HepG2 (cell line): ENCODE results near the gene TPPP3. TPM values are rescaled to one million over a fixed set of nuclear protein-coding genes. Genes with fewer than 3 reads are reported as not detected.

ENCODE experiments used
- BRF2 ChIP-seq: sonication (generic); formaldehyde crosslinking; IDR thresholded peaks from 2 replicates; pipeline ENCODE4 v1.8.1; 2022; ENCODE audit warnings: mild to moderate bottlenecking, missing genetic modification reagents
- CHD4 ChIP-seq: fragments of 200-600 bp; sonication (generic); IDR thresholded peaks from 2 replicates; pipeline ENCODE4 v1.7.0; 2017; ENCODE audit warnings: mild to moderate bottlenecking, low read length, borderline replicate concordance
- FOXJ3 ChIP-seq: sonication (generic); formaldehyde crosslinking; IDR thresholded peaks from 2 replicates; pipeline ENCODE4 v1.4.0; 2020; ENCODE audit warnings: missing genetic modification reagents, mild to moderate bottlenecking, borderline replicate concordance
- FOXM1 ChIP-seq: sonication (generic); formaldehyde crosslinking; IDR thresholded peaks from 2 replicates; pipeline ENCODE4 v1.5.0; 2020; ENCODE audit warnings: missing genetic modification reagents
- HNRNPLL ChIP-seq: fragments of 200-400 bp; formaldehyde crosslinking; IDR thresholded peaks from 2 replicates; pipeline ENCODE4 v1.6.1; 2017; ENCODE audit warnings: mild to moderate bottlenecking, low read depth, low read length; ENCODE audit not compliant: poor library complexity, severe bottlenecking
- HOXA3 ChIP-seq: sonication (generic); formaldehyde crosslinking; IDR thresholded peaks from 2 replicates; pipeline ENCODE4 v1.5.0; 2020; ENCODE audit warnings: missing genetic modification reagents
- IKZF5 ChIP-seq: IDR thresholded peaks from 2 replicates; pipeline ENCODE4 v1.6.1; 2018; ENCODE audit warnings: missing genetic modification reagents, mild to moderate bottlenecking, missing compliant biosample characterization
- KDM2A ChIP-seq: sonication (generic); formaldehyde crosslinking; IDR thresholded peaks from 2 replicates; pipeline ENCODE4 v1.4.0; 2020; ENCODE audit warnings: low read depth, missing genetic modification reagents, borderline replicate concordance
- MAX ChIP-seq: IDR thresholded peaks from 2 replicates; pipeline ENCODE4 v1.6.1; 2012; ENCODE audit warnings: inconsistent platforms
- MXD1 ChIP-seq: sonication (generic); formaldehyde crosslinking; IDR thresholded peaks from 2 replicates; pipeline ENCODE4 v1.4.0; 2020; ENCODE audit warnings: mild to moderate bottlenecking, missing genetic modification reagents
- NRL ChIP-seq: sonication (generic); formaldehyde crosslinking; IDR thresholded peaks from 2 replicates; pipeline ENCODE4 v1.5.0; 2020; ENCODE audit warnings: missing genetic modification reagents, mild to moderate bottlenecking, moderate library complexity, borderline replicate concordance
- POLR2A ChIP-seq, 2 experiments: IDR thresholded peaks; 2 replicates each; pipeline ENCODE4 v1.6.1; 2011; ENCODE audit warnings: low read depth in 2 of 2, low read length in 2 of 2, mild to moderate bottlenecking in 1 of 2, moderate library complexity in 1 of 2; ENCODE audit not compliant: insufficient read depth in 1 of 2
- RAD51 ChIP-seq: fragments of 450-650 bp; IDR thresholded peaks from 2 replicates; pipeline ENCODE4 v1.6.1; 2016; ENCODE audit warnings: borderline replicate concordance
- RFX1 ChIP-seq: fragments of 450-650 bp; IDR thresholded peaks from 2 replicates; pipeline ENCODE4 v1.6.1; 2017
- RXRB ChIP-seq: IDR thresholded peaks from 2 replicates; pipeline ENCODE4 v1.6.1; 2016; ENCODE audit warnings: borderline replicate concordance, missing genetic modification reagents, missing compliant biosample characterization
- SAP130 ChIP-seq: IDR thresholded peaks from 2 replicates; pipeline ENCODE4 v1.6.1; 2016; ENCODE audit warnings: low read depth
- SATB2 ChIP-seq: sonication (generic); formaldehyde crosslinking; IDR thresholded peaks from 2 replicates; pipeline ENCODE4 v1.5.0; 2020; ENCODE audit warnings: missing genetic modification reagents
- SP4 ChIP-seq: sonication (generic); formaldehyde crosslinking; IDR thresholded peaks from 2 replicates; pipeline ENCODE4 v1.8.1; 2023; ENCODE audit warnings: mild to moderate bottlenecking, missing genetic modification reagents
- SRSF9 ChIP-seq: fragments of 200-400 bp; formaldehyde crosslinking; IDR thresholded peaks from 2 replicates; pipeline ENCODE4 v1.6.1; 2018; ENCODE audit warnings: borderline replicate concordance, mild to moderate bottlenecking, low read depth, low read length; ENCODE audit not compliant: insufficient read depth, poor library complexity, severe bottlenecking
- ZBTB42 ChIP-seq: sonication (generic); formaldehyde crosslinking; IDR thresholded peaks from 2 replicates; pipeline ENCODE4 v1.5.0; 2020; ENCODE audit warnings: mild to moderate bottlenecking, missing genetic modification reagents
- ZEB1 ChIP-seq: IDR thresholded peaks from 2 replicates; pipeline ENCODE4 v1.6.1; 2012; ENCODE audit warnings: mild to moderate bottlenecking, low read depth, inconsistent platforms; ENCODE audit not compliant: insufficient replicate concordance
- ZNF614 ChIP-seq: IDR thresholded peaks from 2 replicates; pipeline ENCODE4 v1.6.1; 2018; ENCODE audit warnings: missing biosample characterization, missing genetic modification reagents, inconsistent platforms, borderline replicate concordance
- ZNF674 ChIP-seq: sonication (generic); formaldehyde crosslinking; IDR thresholded peaks from 2 replicates; pipeline ENCODE4 v1.5.0; 2020; ENCODE audit warnings: low read depth, mild to moderate bottlenecking, missing genetic modification reagents
- ZNF687 ChIP-seq: sonication (generic); formaldehyde crosslinking; IDR thresholded peaks from 2 replicates; pipeline ENCODE4 v1.5.1; 2020; ENCODE audit warnings: mild to moderate bottlenecking, missing genetic modification reagents, moderate library complexity
- polyA plus RNA-seq, 8 experiments: library from polyadenylated mRNA; depleted of rRNA in 3 of 8; stranded (reverse) in 7 of 8; unstranded in 1 of 8; fragments of >200 nt; fragmentation: Illumina TruSeq in 4 of 8; extraction: Trizol in 4 of 8; gene quantifications; 2 replicates each; pipeline versions ENCODE4 v1.2.1 to v1.2.3, GENCODE V29; 2011 to 2016; ENCODE audit warnings: low read depth in 4 of 8, missing spikeins in 1 of 8, mixed read lengths in 1 of 8; ENCODE audit not compliant: insufficient read depth in 1 of 8
- total RNA-seq, 5 experiments: library from RNA; depleted of rRNA; stranded (reverse); fragments of >200 nt; fragmentation: Illumina TruSeq; extraction: Trizol; gene quantifications; 2 replicates each; pipeline ENCODE4 v1.2.3, GENCODE V29; 2016; ENCODE audit warnings: low read depth in 1 of 5

TPPP3 gene
- total and polyA plus RNA-seq, 2 of the 13 experiments (the other 11 are each of a cell fraction or from before 2014, with no cell fraction given), result 0.16 to 0.44 TPM

- TF ChIP-seq SP4 (CRISPR knock-in tag) (peak; percentile 74), RXRB (CRISPR knock-in tag) (peak; percentile 25; the same call in 1 of the 2 replicates), SAP130 (CRISPR knock-in tag) (0 out of 2 replicates have a peak, but pooled peaks have one; percentile 46), ZNF687 (0 out of 2 replicates have a peak, but pooled peaks have one; percentile 39), ZEB1 (no peak), ZNF614 (CRISPR knock-in tag) (no peak), SRSF9 (no peak), RAD51 (no peak), HOXA3 (CRISPR knock-in tag) (0 out of 2 replicates have a peak, but pooled peaks have one; percentile 19), RFX1 (peak; percentile 33; the same call in 1 of the 2 replicates), ZNF674 (CRISPR knock-in tag) (no peak), KDM2A (peak; percentile 44; the same call in 1 of the 2 replicates), FOXM1 (CRISPR knock-in tag) (no peak), NRL (CRISPR knock-in tag) (no peak), MAX (peak; percentile 39; the same call in 1 of the 2 replicates), BRF2 (CRISPR knock-in tag) (no peak), HNRNPLL (peak; percentile 37), FOXJ3 (peak; percentile 53), CHD4 (peak; percentile 60; the same call in 1 of the 2 replicates), MXD1 (CRISPR knock-in tag) (no peak), ZBTB42 (CRISPR knock-in tag) (no peak), IKZF5 (CRISPR knock-in tag) (0 out of 2 replicates have a peak, but pooled peaks have one; percentile 51), POLR2A (IDR thresholded peaks at IDR 0.05; ENCODE audit: insufficient read depth in 1 of 2, low read depth in 2 of 2, low read length in 2 of 2) (peak in 1 of 2 experiments; percentile 24; a peak in 1 of 4 replicates), SATB2 (no peak)
Observed at GRCh38 chr16:67393111-67393787, at the start of gene TPPP3 (continued).
